Upper lobe of left lung (tissue), 6 donors: ENCODE data around the gene GUCY2C. TPM values are rescaled to one million over a fixed set of nuclear protein-coding genes. Genes with fewer than 3 reads are reported as not detected.

Experiments
- ATAC-seq, 2 donors: fragments of 200-7000 bp; cut with Tn5 transposase; one replicate each; pipeline ENCODE4 v1.9.1; 2022; ENCODE audit warnings: mild to moderate bottlenecking in 2 of 2, moderate library complexity in 2 of 2; ENCODE audit not compliant: low FRiP score in 2 of 2
- DNase-seq, 2 donors: peaks; one replicate each; pipeline ENCODE4 v3.0.0-alpha.2; 2019 to 2020
- H3K27ac ChIP-seq, 4 donors: fragments of 200-600 bp; sonication (generic); one replicate each; pipeline ENCODE4 v1.5.1; 2016 to 2019
- H3K27me3 ChIP-seq, 4 donors: fragments of 200-600 bp; sonication (generic); one replicate each; pipeline ENCODE4 v1.5.1; 2017 to 2019
- H3K36me3 ChIP-seq, 4 donors: fragments of 200-600 bp; sonication (generic); one replicate each; pipeline ENCODE4 v1.5.1; 2016 to 2019
- H3K4me1 ChIP-seq, 4 donors: fragments of 200-600 bp; sonication (generic); one replicate each; pipeline ENCODE4 v1.5.1; 2018 to 2019
- H3K4me3 ChIP-seq, 4 donors: fragments of 200-600 bp; sonication (generic); one replicate each; pipeline ENCODE4 v1.5.1; 2017 to 2019; ENCODE audit warnings: mild to moderate bottlenecking in 2 of 4, moderate library complexity in 1 of 4
- H3K9me3 ChIP-seq, 4 donors: fragments of 200-600 bp; sonication (generic); one replicate each; pipeline ENCODE4 v1.5.1; 2018 to 2019
- CTCF ChIP-seq, 6 experiments: fragments of 450-650 bp in 4 of 6; fragments of 200-600 bp in 2 of 6; sonication (generic) in 2 of 6; IDR thresholded peaks; one replicate each; pipeline ENCODE4 v1.5.1; 2016 to 2019; ENCODE audit warnings: antibody characterized with exemption in 6 of 6
- EP300 ChIP-seq, 4 donors: sonication (generic); formaldehyde crosslinking; IDR thresholded peaks; one replicate each; pipeline ENCODE4 v1.5.1; 2017; ENCODE audit warnings: antibody characterized with exemption in 4 of 4, control low read depth in 2 of 4
- POLR2A ChIP-seq, 4 donors: fragments of 450-650 bp; IDR thresholded peaks; one replicate each; pipeline ENCODE4 v1.5.1; 2016 to 2017; ENCODE audit warnings: antibody characterized with exemption in 4 of 4, mild to moderate bottlenecking in 2 of 4
- POLR2AphosphoS5 ChIP-seq, 2 donors: sonication (generic); formaldehyde crosslinking; IDR thresholded peaks; one replicate each; pipeline ENCODE4 v1.5.1; 2017; ENCODE audit warnings: antibody characterized with exemption in 2 of 2
- WGBS, 2 donors: methylation state at CpG; one replicate each; pipeline ENCODE4 v1.1.5; 2017 to 2018; 5-methylcytosine and 5-hydroxymethylcytosine counted together
- total RNA-seq, 6 donors: library from RNA; depleted of rRNA in 4 of 6; stranded (reverse); fragments of >200 nt in 4 of 6; gene quantifications; one replicate each; pipeline versions ENCODE4 v1.1.0 to v1.2.1, GENCODE V29; 2016 to 2021
- donor health status: DM: no; HTN: no; CAD: no; lungs with moderate emphysema.
- donor health status: DM: no; HTN: yes; CAD: no; lungs with severe emphysema.

Gene GUCY2C
- total RNA-seq, 6 donors from 2014 or later, result 1.0 TPM; not detected in 5

GRCh38 chr12:14612898-14613445 lies 83.4 kb downstream of the GUCY2C start:
- Histone ChIP-seq H3K27ac (no peak overlapping the region), H3K36me3 (no peaks in the 10 kb centered on the region), H3K9me3 (peaks cover 0 to 15% (median 8%) of the 10 kb centered on the region in 4 donors), H3K4me3 (no peak overlapping the region), H3K4me1 (peaks cover 0 to 6% (median 5%) of the 10 kb centered on the region in 4 donors), H3K27me3 (no peaks in the 10 kb centered on the region)
- ATAC-seq (no peak), DNase-seq (no peak)
- WGBS, 2 donors, result 57 to 62% methylated on average over 3 of the region's 3 CpGs
- no peak for TF ChIP-seq CTCF (IDR thresholded peaks at IDR 0.05)
- TF ChIP-seq POLR2A (IDR thresholded peaks at IDR 0.05), result no peak
- TF ChIP-seq EP300 (IDR thresholded peaks at IDR 0.05), result no peak
- no peak for TF ChIP-seq POLR2AphosphoS5 (IDR thresholded peaks at IDR 0.05)

- H3K4me1 ChIP-seq, result peaks cover 0 to 6% (median 5%) of the 10 kb centered on the region in 4 donors
- ATAC-seq, result no peak
- 93% methylated on average over 3 of the region's 3 CpGs for WGBS, 2 donors
Measured at GRCh38 chr12:14612250-14612649, 84.1 kb downstream of the GUCY2C start.

GRCh38 chr12:14611640-14612203 lies 84.7 kb downstream of the GUCY2C start:
- 96% methylated on average over 3 of the region's 3 CpGs for WGBS, 2 donors
- peaks cover 0 to 27% (median 8%) of the 10 kb centered on the region in 4 donors for H3K9me3 ChIP-seq
- H3K4me3 ChIP-seq, result no peak overlapping the region
- H3K4me1 ChIP-seq, result peaks cover 0 to 6% (median 5%) of the 10 kb centered on the region in 4 donors
- DNase-seq (no peak), ATAC-seq (no peak)
- H3K36me3 ChIP-seq, result no peaks in the 10 kb centered on the region
- H3K27ac ChIP-seq, result no peak overlapping the region
- TF ChIP-seq POLR2A (IDR thresholded peaks at IDR 0.05) (no peak), POLR2AphosphoS5 (IDR thresholded peaks at IDR 0.05) (no peak), CTCF (IDR thresholded peaks at IDR 0.05) (no peak), EP300 (IDR thresholded peaks at IDR 0.05) (no peak)
- H3K27me3 ChIP-seq, result no peaks in the 10 kb centered on the region

More at GRCh38 chr12:14612250-14612649, 84.1 kb downstream of the GUCY2C start:
- no peak for DNase-seq
- Histone ChIP-seq H3K9me3 (peaks cover 0 to 22% (median 8%) of the 10 kb centered on the region in 4 donors), H3K27ac (no peak overlapping the region), H3K36me3 (no peaks in the 10 kb centered on the region), H3K27me3 (no peaks in the 10 kb centered on the region), H3K4me3 (no peak overlapping the region)
- TF ChIP-seq CTCF (IDR thresholded peaks at IDR 0.05) (no peak), POLR2A (IDR thresholded peaks at IDR 0.05) (no peak), POLR2AphosphoS5 (IDR thresholded peaks at IDR 0.05) (no peak), EP300 (IDR thresholded peaks at IDR 0.05) (no peak)

DNA sequence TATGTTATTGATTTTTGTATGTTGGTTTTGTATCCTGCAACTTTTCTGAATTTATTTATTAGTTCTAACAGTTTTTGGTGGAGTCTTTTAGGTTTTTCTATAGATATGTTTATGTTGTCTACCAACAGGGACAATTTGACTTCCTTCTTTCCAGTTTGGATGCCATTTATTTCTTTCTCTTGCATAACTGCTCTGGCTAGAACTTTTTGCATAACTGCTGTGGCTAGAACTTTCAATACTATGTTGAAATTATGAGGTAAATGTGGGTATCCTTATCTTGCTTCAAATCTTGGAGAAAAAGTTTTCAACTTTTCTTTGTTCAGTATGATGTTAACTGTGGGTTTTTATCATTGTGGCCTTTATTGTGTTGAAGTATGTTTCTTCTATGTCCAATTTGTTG lies 88.8 kb downstream of the GUCY2C start:
- Histone ChIP-seq H3K27ac (no peak overlapping the region), H3K36me3 (no peaks in the 10 kb centered on the region), H3K27me3 (no peaks in the 10 kb centered on the region), H3K4me1 (no peaks in the 10 kb centered on the region), H3K4me3 (no peak overlapping the region), H3K9me3 (peaks cover 13 to 45% (median 25%) of the 10 kb centered on the region in 4 donors)
- ATAC-seq (no peak), DNase-seq (no peak)
- TF ChIP-seq EP300 (IDR thresholded peaks at IDR 0.05) (no peak), POLR2AphosphoS5 (IDR thresholded peaks at IDR 0.05) (no peak), POLR2A (IDR thresholded peaks at IDR 0.05) (no peak), CTCF (IDR thresholded peaks at IDR 0.05) (no peak)
